Measurements from ENCODE around the gene MAPK10. TPM values are rescaled to one million over a fixed set of nuclear protein-coding genes. Genes with fewer than 3 reads are reported as not detected.

The MAPK10 gene
- total RNA-seq, 3 donors from 2014 or later: 4.2 to 19.2 (median 4.9) TPM

GRCh38 chr4:85963231-85963630 lies 396.6 kb downstream of the MAPK10 start:
- intact Hi-C loops (cut with DNase I, micrococcal nuclease): no loop called here
- Histone ChIP-seq H3K36me3 (ENCODE audit: low read depth) (no peaks in the 10 kb centered on the region), H3K9me3 (no peaks in the 10 kb centered on the region), H3K4me3 (no peak overlapping the region), H3K4me1 (ENCODE audit: low read depth) (no peaks in the 10 kb centered on the region)
- ATAC-seq: no peak
- DNase-seq: no peak
- no peak for TF ChIP-seq CTCF (IDR thresholded peaks at IDR 0.05)

- TF ChIP-seq CTCF (IDR thresholded peaks at IDR 0.05): no peak
- intact Hi-C loops (cut with DNase I, micrococcal nuclease): no loop called here
- no peaks in the 10 kb centered on the region for H3K9me3 ChIP-seq
- no peak overlapping the region for H3K4me3 ChIP-seq
- DNase-seq (no peak), ATAC-seq (no peak)
- no peaks in the 10 kb centered on the region for H3K4me1 ChIP-seq (ENCODE audit: low read depth)
- no peaks in the 10 kb centered on the region for H3K36me3 ChIP-seq (ENCODE audit: low read depth)
These were observed 398.0 kb downstream of the MAPK10 start for GRCh38 chr4:85961887-85962286.

- DNase-seq (no peak), ATAC-seq (no peak)
- Histone ChIP-seq H3K9me3 (no peaks in the 10 kb centered on the region), H3K36me3 (ENCODE audit: low read depth) (no peaks in the 10 kb centered on the region), H3K4me3 (no peak overlapping the region), H3K4me1 (ENCODE audit: low read depth) (no peaks in the 10 kb centered on the region)
- no peak for TF ChIP-seq CTCF (IDR thresholded peaks at IDR 0.05)
- intact Hi-C loops (cut with DNase I, micrococcal nuclease): no loop called here
These were observed 403.4 kb downstream of the MAPK10 start for GRCh38 chr4:85956293-85956945.

- no peak for ATAC-seq
- no peak overlapping the region for H3K4me3 ChIP-seq
- no peak for DNase-seq
- H3K4me1 ChIP-seq (ENCODE audit: low read depth): no peaks in the 10 kb centered on the region
- no peaks in the 10 kb centered on the region for H3K9me3 ChIP-seq
- intact Hi-C loops (cut with DNase I, micrococcal nuclease): no loop called here
- H3K36me3 ChIP-seq (ENCODE audit: low read depth): no peaks in the 10 kb centered on the region
- no peak for TF ChIP-seq CTCF (IDR thresholded peaks at IDR 0.05)
These were observed 404.1 kb downstream of the MAPK10 start for GRCh38 chr4:85955620-85956292.

GRCh38 chr4:85953651-85954018 lies 406.2 kb downstream of the MAPK10 start:
- no peak overlapping the region for H3K4me3 ChIP-seq
- intact Hi-C loops (cut with DNase I, micrococcal nuclease): no loop called here
- H3K4me1 ChIP-seq (ENCODE audit: low read depth): no peaks in the 10 kb centered on the region
- DNase-seq: no peak
- H3K36me3 ChIP-seq (ENCODE audit: low read depth): no peaks in the 10 kb centered on the region
- H3K9me3 ChIP-seq: no peaks in the 10 kb centered on the region
- peak; percentile 59 for ATAC-seq
- no peak for TF ChIP-seq CTCF (IDR thresholded peaks at IDR 0.05)
